ENCODE results near the gene TADA3. TPM values are rescaled to one million over a fixed set of nuclear protein-coding genes. Genes with fewer than 3 reads are reported as not detected.

Gene TADA3
- total and polyA plus RNA-seq, 2 of the 4 experiments (the other 2 are of a cell fraction): 68.0 to 83.0 TPM

DNA sequence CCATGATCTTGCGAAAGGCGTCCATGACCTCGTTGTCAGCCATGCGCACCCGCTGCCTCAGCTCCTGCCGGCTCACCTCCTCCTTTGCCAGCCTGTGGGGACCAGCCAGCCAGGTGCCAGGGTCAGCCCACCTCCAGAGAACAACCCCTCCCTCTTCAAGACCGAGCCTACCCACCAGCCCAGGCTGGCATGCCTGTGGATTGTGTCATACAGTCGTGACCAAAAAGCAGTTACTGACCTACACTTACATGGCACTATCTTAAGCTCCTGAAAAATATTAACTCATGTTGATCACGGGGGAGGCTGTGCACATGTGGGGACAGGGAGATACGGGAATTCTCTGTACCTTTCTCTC is 11.8 kb downstream of the TADA3 start:
- H3K4me2 ChIP-seq (ENCODE audit: low read depth, low read length): no peak overlapping the region
- no peak overlapping the region for H3K4me3 ChIP-seq (ENCODE audit: insufficient read depth, low read depth, low read length)
- no peak overlapping the region for H3K27ac ChIP-seq (ENCODE audit: insufficient read depth, low read length)
- H2AK5ac ChIP-seq (ENCODE audit: low read depth, low read length): no peak overlapping the region
- 100% methylated on average over 2 of the region's 10 CpGs; no CpG with 5 or more reads in 1 of the 2 experiments for WGBS, 2 experiments (ENCODE audit: extremely low coverage in 2 of 2, insufficient read length in 1 of 2)
- TF ChIP-seq CEBPB (IDR thresholded peaks at IDR 0.05; ENCODE audit: low read depth, low read length): no peak
- TF ChIP-seq FOS (IDR thresholded peaks at IDR 0.05; ENCODE audit: low read depth, low read length): no peak
- no peak for TF ChIP-seq MAFK (IDR thresholded peaks at IDR 0.05; ENCODE audit: low read depth, low read length)
- no peak for TF ChIP-seq SMC3 (IDR thresholded peaks at IDR 0.05; ENCODE audit: low read depth, low read length)
- TF ChIP-seq ELK1 (IDR thresholded peaks at IDR 0.05; ENCODE audit: borderline replicate concordance, low read depth, low read length): no peak
- DNase-seq (no peak), ATAC-seq (ENCODE audit: low read depth) (no peak)
- peaks cover 33% of the 10 kb centered on the region for H3K36me3 ChIP-seq (ENCODE audit: control insufficient read depth, insufficient read depth, low read length)
- CTCF ChIA-PET: no interaction called here
- peaks cover under 1 to 3% of the 10 kb centered on the region in 2 experiments; a peak in 2 of 4 replicates for H3K79me1 ChIP-seq (ENCODE audit: low read depth in 1 of 2, low read length in 2 of 2)
- no peak overlapping the region for H3K56ac ChIP-seq (ENCODE audit: extremely low read depth, insufficient read depth, low read length)
- no peak overlapping the region for H3K18ac ChIP-seq (ENCODE audit: low read depth, low read length)
- H2AK9ac ChIP-seq (replicated peaks; ENCODE audit: low read depth, low read length, poor library complexity): peak overlapping the region; percentile 25
- H3K23ac ChIP-seq (ENCODE audit: low read depth, low read length): no peak overlapping the region
- no peak overlapping the region for H3K14ac ChIP-seq (replicated peaks; ENCODE audit: low read depth, low read length)
- H3K27me3 ChIP-seq (ENCODE audit: control insufficient read depth, insufficient read depth, low read length): no peaks in the 10 kb centered on the region
- H3K9me3 ChIP-seq (ENCODE audit: control insufficient read depth, insufficient read depth, low read length): no peaks in the 10 kb centered on the region
- H3K9me1 ChIP-seq (ENCODE audit: insufficient read depth, low read length): peaks cover 9% of the 10 kb centered on the region; the same call in 1 of the 2 replicates
- BruUV-seq (replicated peaks): no TSS peak
- H4K8ac ChIP-seq (ENCODE audit: low read depth in 2 of 2, low read length in 2 of 2): no peak overlapping the region
- H2BK20ac ChIP-seq (ENCODE audit: low read depth, low read length): no peak overlapping the region
- no peak overlapping the region for H2AFZ ChIP-seq (replicated peaks; ENCODE audit: low read length, poor library complexity)
- no peak overlapping the region for H2BK15ac ChIP-seq (ENCODE audit: low read depth, low read length)
- H3K4ac ChIP-seq (ENCODE audit: low read depth, low read length): no peak overlapping the region
- H2BK5ac ChIP-seq (ENCODE audit: low read depth, low read length, poor library complexity, severe bottlenecking): no peak overlapping the region
- H4K20me1 ChIP-seq (ENCODE audit: insufficient read depth, low read length): no peaks in the 10 kb centered on the region
- intact Hi-C loops (cut with micrococcal nuclease): no loop called here
- dilution Hi-C loops (cut with HindIII; ENCODE audit: low sequenced_read_pairs, unreplicated experiment): no loop called here
- no peak overlapping the region for H4K5ac ChIP-seq (ENCODE audit: low read depth, low read length)
- peaks cover 3% of the 10 kb centered on the region for H3K4me1 ChIP-seq (ENCODE audit: control insufficient read depth, insufficient read depth, low read length)
- POLR2A ChIA-PET (ENCODE audit: unreplicated experiment): no interaction called here
- H2BK120ac ChIP-seq (ENCODE audit: low read depth, low read length): no peak overlapping the region
- in situ Hi-C loops (cut with MboI; ENCODE audit: low sequenced_read_pairs): no loop called here
- H3K9ac ChIP-seq (ENCODE audit: low read depth, low read length): no peak overlapping the region
- no peak overlapping the region for H4K91ac ChIP-seq (ENCODE audit: insufficient read depth, low read depth, low read length)

All from IMR-90 (cell line).